H1 (cell line): ENCODE data around the gene MIEN1. TPM values are rescaled to one million over a fixed set of nuclear protein-coding genes. Genes with fewer than 3 reads are reported as not detected.

Experiments used
- CTCF ChIA-PET: fragments of 300-600 bp; sonication (Branson Sonifier 250); formaldehyde crosslinking; loops from one replicate; lab custom pipeline; 2021; ENCODE audit not compliant: partially characterized antibody; lab: Charles Lee
- POLR2A ChIA-PET: fragments of 300-600 bp; sonication (Branson Sonifier 250); formaldehyde crosslinking; loops from one replicate; lab custom pipeline; 2021; ENCODE audit warnings: inconsistent platforms; ENCODE audit not compliant: partially characterized antibody; lab: Charles Lee
- DNase-seq, 2 experiments: peaks; one replicate each; pipeline versions ENCODE4 v3.0.0 to v3.0.0-alpha.2; 2010 to 2022; ENCODE audit warnings: low spot score in 2 of 2, low read depth in 1 of 2, mixed read lengths in 1 of 2
- FAIRE-seq: peaks from 2 replicates; lab custom pipeline; 2011; peaks lifted over from hg19 to GRCh38; lab: Jason Lieb, UNC
- H2AFZ ChIP-seq: 2 replicates; pipeline ENCODE4 v1.8.1; 2012; ENCODE audit warnings: low read length, inconsistent platforms
- H2AK5ac ChIP-seq: 2 replicates; pipeline ENCODE4 v1.6.1; 2013; ENCODE audit warnings: low read depth, low read length
- H2BK120ac ChIP-seq: replicated peaks from 2 replicates; pipeline ENCODE3; 2013; ENCODE audit warnings: low read depth, low read length, inconsistent platforms
- H2BK12ac ChIP-seq: 2 replicates; pipeline ENCODE4 v1.6.1; 2013; ENCODE audit warnings: low read depth, low read length
- H2BK15ac ChIP-seq: 2 replicates; pipeline ENCODE4 v1.6.1; 2013; ENCODE audit warnings: low read length
- H2BK20ac ChIP-seq: 2 replicates; pipeline ENCODE4 v1.6.1; 2013; ENCODE audit warnings: low read length
- H2BK5ac ChIP-seq: 2 replicates; pipeline ENCODE4 v1.6.1; 2013; ENCODE audit warnings: low read depth, low read length
- H3K14ac ChIP-seq: 2 replicates; pipeline ENCODE4 v1.6.1; 2013; ENCODE audit warnings: inconsistent platforms; ENCODE audit not compliant: insufficient read length
- H3K18ac ChIP-seq: 2 replicates; pipeline ENCODE4 v1.6.1; 2013; ENCODE audit warnings: low read length; ENCODE audit errors: extremely low read depth
- H3K23ac ChIP-seq: 2 replicates; pipeline ENCODE4 v1.6.1; 2013; ENCODE audit warnings: inconsistent platforms; ENCODE audit not compliant: insufficient read length
- H3K23me2 ChIP-seq: 2 replicates; pipeline ENCODE4 v1.6.1; 2013; ENCODE audit warnings: low read depth, low read length
- H3K27ac ChIP-seq: 2 replicates; pipeline ENCODE4 v1.6.1; 2011; ENCODE audit warnings: low read depth, low read length, inconsistent platforms
- H3K27me3 ChIP-seq, 4 experiments: replicated peaks in 1 of 4; 1 replicate in 1 of 4; 2 replicates in 3 of 4; pipeline versions ENCODE4 v1.6.1 to v1.8.1; 2011 to 2013; ENCODE audit warnings: low read length in 3 of 4, mild to moderate bottlenecking in 3 of 4, inconsistent platforms in 2 of 4, mixed read lengths in 2 of 4, moderate library complexity in 1 of 4; ENCODE audit not compliant: control insufficient read depth in 3 of 4, insufficient read depth in 3 of 4; ENCODE audit errors: extremely low read depth in 1 of 4
- H3K36me3 ChIP-seq, 4 experiments: 2 replicates each; pipeline versions ENCODE4 v1.6.1 to v1.8.1; 2011 to 2013; ENCODE audit warnings: mild to moderate bottlenecking in 4 of 4, low read length in 3 of 4, moderate library complexity in 2 of 4, control low read depth in 1 of 4, inconsistent platforms in 1 of 4; ENCODE audit not compliant: insufficient read depth in 4 of 4, control insufficient read depth in 2 of 4
- H3K4ac ChIP-seq: replicated peaks from 2 replicates; pipeline ENCODE3; 2013; ENCODE audit warnings: low read length, low read depth, mixed read lengths, inconsistent platforms; ENCODE audit not compliant: insufficient read length
- H3K4me1 ChIP-seq, 4 experiments: replicated peaks in 1 of 4; 1 replicate in 1 of 4; 2 replicates in 3 of 4; pipeline versions ENCODE4 v1.6.1 to v1.8.1; 2011 to 2013; ENCODE audit warnings: low read length in 3 of 4, inconsistent platforms in 2 of 4, mixed read lengths in 1 of 4; ENCODE audit not compliant: insufficient read depth in 4 of 4, control insufficient read depth in 3 of 4
- H3K4me2 ChIP-seq, 2 experiments: 2 replicates each; pipeline versions ENCODE4 v1.6.1 to v1.8.1; 2011 to 2013; ENCODE audit warnings: low read depth in 2 of 2, low read length in 2 of 2, control low read depth in 1 of 2, inconsistent platforms in 1 of 2, mild to moderate bottlenecking in 1 of 2; ENCODE audit not compliant: insufficient read depth in 1 of 2
- H3K4me3 ChIP-seq, 4 experiments: fragments of 200-600, 300-600 bp in 1 of 4; sonication (generic), shearing (Covaris generic), sonication (Bioruptor Twin) in 1 of 4; 2 replicates each; pipeline versions ENCODE4 v1.5.1 to v1.8.1; 2011 to 2016; ENCODE audit warnings: low read length in 4 of 4, low read depth in 3 of 4, control low read depth in 2 of 4, inconsistent platforms in 2 of 4, mild to moderate bottlenecking in 2 of 4, mixed read lengths in 1 of 4, moderate library complexity in 1 of 4; ENCODE audit not compliant: insufficient read depth in 2 of 4; ENCODE audit errors: extremely low read depth in 1 of 4
- H3K56ac ChIP-seq: replicated peaks from 2 replicates; pipeline ENCODE3; 2013; ENCODE audit warnings: low read depth, mild to moderate bottlenecking, mixed read lengths, low read length, inconsistent platforms; ENCODE audit not compliant: insufficient read length
- H3K79me1 ChIP-seq: 2 replicates; pipeline ENCODE4 v1.6.1; 2013; ENCODE audit warnings: low read depth, low read length, control low read depth
- H3K79me2 ChIP-seq, 2 experiments: 2 replicates each; pipeline versions ENCODE4 v1.6.1 to v1.8.1; 2012 to 2013; ENCODE audit warnings: low read length in 2 of 2, mild to moderate bottlenecking in 2 of 2, inconsistent platforms in 1 of 2; ENCODE audit not compliant: insufficient read depth in 2 of 2, control insufficient read depth in 1 of 2
- H3K9ac ChIP-seq, 4 experiments: replicated peaks in 1 of 4; 1 replicate in 1 of 4; 2 replicates in 3 of 4; pipeline versions ENCODE4 v1.6.1 to v1.8.1; 2011 to 2013; ENCODE audit warnings: low read depth in 3 of 4, low read length in 3 of 4, control low read depth in 2 of 4, mild to moderate bottlenecking in 2 of 4, moderate library complexity in 2 of 4, inconsistent platforms in 1 of 4; ENCODE audit errors: extremely low read depth in 1 of 4
- H3K9me3 ChIP-seq, 2 experiments: 2 replicates each; pipeline versions ENCODE4 v1.6.1 to v1.8.1; 2012 to 2013; ENCODE audit warnings: mild to moderate bottlenecking in 2 of 2, moderate library complexity in 2 of 2, control low read depth in 1 of 2, inconsistent platforms in 1 of 2, low read depth in 1 of 2, low read length in 1 of 2, mixed read lengths in 1 of 2; ENCODE audit not compliant: insufficient read depth in 2 of 2
- H4K20me1 ChIP-seq, 2 experiments: replicated peaks in 1 of 2; 2 replicates each; pipeline versions ENCODE3 to v1.8.1; 2011 to 2013; ENCODE audit warnings: inconsistent platforms in 2 of 2, low read length in 2 of 2, mild to moderate bottlenecking in 1 of 2; ENCODE audit not compliant: insufficient read depth in 2 of 2, control insufficient read depth in 1 of 2
- H4K5ac ChIP-seq: 2 replicates; pipeline ENCODE4 v1.6.1; 2013; ENCODE audit warnings: low read length, low read depth, mixed read lengths, inconsistent platforms; ENCODE audit not compliant: insufficient read length
- H4K8ac ChIP-seq: 2 replicates; pipeline ENCODE4 v1.8.0; 2013; ENCODE audit warnings: mild to moderate bottlenecking, moderate library complexity, low read length, inconsistent platforms; ENCODE audit not compliant: insufficient read depth; ENCODE audit errors: extremely low read depth
- H4K91ac ChIP-seq: replicated peaks from 2 replicates; pipeline ENCODE3; 2013; ENCODE audit warnings: low read length, mixed read lengths, inconsistent platforms; ENCODE audit not compliant: insufficient read length
- WGBS, 2 experiments: shearing (Covaris generic) in 1 of 2; methylation state at CpG; one replicate each; pipeline versions ENCODE4 v1.1.6 to v1.1.7; 2013 to 2015; ENCODE audit warnings: low lambda C conversion rate in 2 of 2, mixed read lengths in 2 of 2, inconsistent platforms in 1 of 2, low coverage in 1 of 2, missing lambda C conversion rate in 1 of 2; ENCODE audit not compliant: insufficient replicate concordance in 2 of 2, insufficient coverage in 1 of 2, insufficient read length in 1 of 2; ENCODE audit errors: extremely low coverage in 1 of 2, missing lambda C conversion rate in 1 of 2; 5-methylcytosine and 5-hydroxymethylcytosine counted together
- polyA plus RNA-seq, 7 experiments: library from polyadenylated mRNA; depleted of rRNA in 3 of 7; stranded (reverse) in 5 of 7; unstranded in 2 of 7; fragments of >200 nt in 5 of 7; fragments of 200-250 nt in 2 of 7; gene quantifications; 1 replicate in 5 of 7; 2 replicates in 1 of 7; 4 replicates in 1 of 7; pipeline versions ENCODE4 v1.2.1 to v1.2.3, GENCODE V29; 2011 to 2013; ENCODE audit warnings: missing spikeins in 2 of 7, mixed read lengths in 2 of 7
- total RNA-seq: library from RNA; stranded (reverse); fragmentation: NEBNext Ultra II Directional; extraction: Animal tissue kit (Norgen Biotek cat#: 25700); gene quantifications from 2 replicates; pipeline ENCODE4 v1.2.1, GENCODE V29; 2021

MIEN1 gene
- total and polyA plus RNA-seq, 2 of the 8 experiments (the other 6 are each of a cell fraction or from before 2014, with no cell fraction given) = 29.6 to 54.9 TPM

GRCh38 chr17:39696731-39697130, 33.6 kb downstream of the MIEN1 start:
- no peak overlapping the region for H3K56ac ChIP-seq
- peak overlapping the region; percentile 99; the same call in 1 of the 2 replicates for H2BK20ac ChIP-seq
- H2BK120ac ChIP-seq = peak overlapping the region; percentile 79
- ChIA-PET CTCF (interaction anchor here (0.9 to 52.4 kb wide), 13 partner anchors 9 to 460 kb away, joined by 3 to 1885 read pairs (median 6); partner anchors contain the start of genes MIEN1, PNMT, PPP1R1B and STARD3), POLR2A (interaction anchor here (0.7 to 38.1 kb wide), 10 partner anchors 10 to 55 kb away, joined by 3 to 708 read pairs (median 4); partner anchors contain the start of genes PGAP3, PNMT and TCAP)
- peak overlapping the region; percentile 97; the same call in 1 of the 2 replicates for H2BK15ac ChIP-seq
- H3K4me2 ChIP-seq = peak overlapping the region; percentile 20 to 65
- H3K4ac ChIP-seq = peak overlapping the region; percentile 96
- H2BK12ac ChIP-seq = peak overlapping the region; percentile 100; the same call in 1 of the 2 replicates
- H3K23ac ChIP-seq = no peak overlapping the region
- WGBS, 2 experiments = 64% methylated on average over 6 of the region's 6 CpGs; no CpG with 5 or more reads in 1 of the 2 experiments
- peak overlapping the region; percentile 98 for H2AK5ac ChIP-seq
- H3K27me3 ChIP-seq = no peaks in the 10 kb centered on the region
- no peak overlapping the region for H2AFZ ChIP-seq
- H3K4me3 ChIP-seq = peak overlapping the region in 1 of 4 experiments; percentile 33; a peak in 1 of 8 replicates
- H3K4me1 ChIP-seq = peaks cover 17 to 32% (median 24%) of the 10 kb centered on the region in 4 experiments
- H4K8ac ChIP-seq = no peak overlapping the region
- peaks cover 2% of the 10 kb centered on the region; the same call in 1 of the 2 replicates for H3K79me1 ChIP-seq
- FAIRE-seq (no peak), DNase-seq (no peak)
- H2BK5ac ChIP-seq = peak overlapping the region; percentile 98; the same call in 1 of the 2 replicates
- no peaks in the 10 kb centered on the region for H3K9me3 ChIP-seq
- no peak overlapping the region for H3K14ac ChIP-seq
- peak overlapping the region; percentile 91 for H3K18ac ChIP-seq
- H3K79me2 ChIP-seq = peaks cover 13 to 37% of the 10 kb centered on the region in 2 experiments
- peaks cover 1 to 8% of the 10 kb centered on the region in 2 experiments for H4K20me1 ChIP-seq
- no peaks in the 10 kb centered on the region for H3K36me3 ChIP-seq
- H4K5ac ChIP-seq = peak overlapping the region; percentile 41
- no peak overlapping the region; a peak in 1 of 7 replicates for H3K9ac ChIP-seq
- H3K27ac ChIP-seq = 0 out of 2 replicates have a peak overlapping the region, but pooled peaks have one; percentile 37
- H4K91ac ChIP-seq = peak overlapping the region; percentile 98
- peaks cover 13% of the 10 kb centered on the region for H3K23me2 ChIP-seq
